LNCaP clone FGC (cell line): ENCODE results near the gene SPOCK3.

Experiments
- DNase-seq: peaks from one replicate; pipeline ENCODE4 v3.0.0-alpha.2; 2011; ENCODE audit warnings: low read depth
- H3K4me3 ChIP-seq: 2 replicates; pipeline ENCODE4 v1.5.1; 2011; ENCODE audit warnings: mild to moderate bottlenecking, low read depth, low read length, control low read depth
- TF ChIP-seq, protein P1 (sequence below): IDR thresholded peaks from 2 replicates; pipeline ENCODE4 v1.5.1; 2012; ENCODE audit warnings: mild to moderate bottlenecking; ENCODE audit not compliant: control insufficient read depth, insufficient read depth; ENCODE audit errors: extremely low read depth

The SPOCK3 gene

DNA sequence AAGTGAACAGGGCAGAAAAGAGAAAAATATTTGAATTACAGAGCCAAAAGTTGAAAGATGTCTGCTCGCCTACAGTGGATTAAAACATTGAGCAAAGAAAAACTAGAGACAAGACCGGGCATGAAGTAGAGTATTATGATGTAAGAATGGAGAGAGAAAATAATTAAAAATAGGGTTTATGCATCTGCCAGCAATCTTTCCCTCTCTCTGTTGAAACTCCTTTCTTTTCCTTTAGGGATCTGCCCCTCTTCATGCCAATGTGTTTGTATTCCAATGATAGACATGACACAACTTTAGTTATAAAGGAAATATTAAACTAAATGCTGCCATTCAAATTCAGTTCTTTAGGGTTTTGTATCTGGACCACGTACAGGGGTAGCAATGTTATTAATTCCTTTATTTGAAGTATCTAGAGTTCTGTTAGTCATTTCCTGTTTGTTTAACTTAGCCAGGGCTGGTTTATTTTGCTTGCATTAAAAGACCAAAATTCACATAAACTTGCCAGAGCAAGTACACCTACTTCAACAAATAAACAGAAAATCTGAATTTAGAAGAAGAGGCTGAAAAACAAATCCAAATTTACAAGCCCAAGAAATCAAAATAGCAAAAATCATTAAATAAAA lies 202.6 kb downstream of the SPOCK3 start:
- no peak for DNase-seq
- TF ChIP-seq, protein P1, sequence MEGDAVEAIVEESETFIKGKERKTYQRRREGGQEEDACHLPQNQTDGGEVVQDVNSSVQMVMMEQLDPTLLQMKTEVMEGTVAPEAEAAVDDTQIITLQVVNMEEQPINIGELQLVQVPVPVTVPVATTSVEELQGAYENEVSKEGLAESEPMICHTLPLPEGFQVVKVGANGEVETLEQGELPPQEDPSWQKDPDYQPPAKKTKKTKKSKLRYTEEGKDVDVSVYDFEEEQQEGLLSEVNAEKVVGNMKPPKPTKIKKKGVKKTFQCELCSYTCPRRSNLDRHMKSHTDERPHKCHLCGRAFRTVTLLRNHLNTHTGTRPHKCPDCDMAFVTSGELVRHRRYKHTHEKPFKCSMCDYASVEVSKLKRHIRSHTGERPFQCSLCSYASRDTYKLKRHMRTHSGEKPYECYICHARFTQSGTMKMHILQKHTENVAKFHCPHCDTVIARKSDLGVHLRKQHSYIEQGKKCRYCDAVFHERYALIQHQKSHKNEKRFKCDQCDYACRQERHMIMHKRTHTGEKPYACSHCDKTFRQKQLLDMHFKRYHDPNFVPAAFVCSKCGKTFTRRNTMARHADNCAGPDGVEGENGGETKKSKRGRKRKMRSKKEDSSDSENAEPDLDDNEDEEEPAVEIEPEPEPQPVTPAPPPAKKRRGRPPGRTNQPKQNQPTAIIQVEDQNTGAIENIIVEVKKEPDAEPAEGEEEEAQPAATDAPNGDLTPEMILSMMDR = no peak
- H3K4me3 ChIP-seq = no peak overlapping the region

GRCh38 chr4:167028976-167029375 lies 205.3 kb downstream of the SPOCK3 start:
- DNase-seq = no peak
- TF ChIP-seq, protein P1 = no peak
- no peak overlapping the region for H3K4me3 ChIP-seq

GRCh38 chr4:167025670-167026069 lies 208.6 kb downstream of the SPOCK3 start:
- no peak overlapping the region for H3K4me3 ChIP-seq
- TF ChIP-seq, protein P1 = no peak
- DNase-seq = no peak

- no peak for DNase-seq
- H3K4me3 ChIP-seq = no peak overlapping the region
- TF ChIP-seq, protein P1 = no peak
Observed at GRCh38 chr4:167023364-167023925, 210.8 kb downstream of the SPOCK3 start.

DNA sequence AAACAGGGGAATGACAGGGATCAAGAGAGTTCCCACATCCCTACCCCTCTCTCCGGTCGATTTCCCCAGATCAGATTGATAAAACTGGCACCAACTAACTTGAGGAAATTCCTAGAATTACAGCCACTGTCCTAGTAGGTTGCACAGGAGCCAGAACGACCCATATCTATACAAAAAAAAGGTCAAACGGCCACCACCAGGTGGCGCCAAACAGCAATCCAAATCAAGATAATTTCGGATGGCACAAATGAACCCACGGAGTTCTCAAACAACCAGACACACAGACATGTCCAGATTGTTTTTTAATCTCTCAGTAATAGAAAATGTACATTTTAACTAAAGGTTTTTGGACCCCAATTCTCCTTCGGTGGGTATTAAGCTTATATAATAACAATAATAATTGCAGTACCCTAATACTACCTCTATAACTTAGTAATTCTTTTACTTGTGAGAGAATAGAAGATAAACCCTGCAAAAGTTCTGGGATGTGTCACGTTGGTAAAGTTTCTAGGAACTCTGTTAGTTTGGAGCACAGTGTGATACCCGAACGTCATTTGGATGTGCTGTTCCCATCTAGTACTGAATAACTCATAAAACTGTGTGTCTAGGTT lies 212.6 kb downstream of the SPOCK3 start:
- H3K4me3 ChIP-seq = no peak overlapping the region
- TF ChIP-seq, protein P1 = peak; percentile 70
- no peak for DNase-seq

DNA sequence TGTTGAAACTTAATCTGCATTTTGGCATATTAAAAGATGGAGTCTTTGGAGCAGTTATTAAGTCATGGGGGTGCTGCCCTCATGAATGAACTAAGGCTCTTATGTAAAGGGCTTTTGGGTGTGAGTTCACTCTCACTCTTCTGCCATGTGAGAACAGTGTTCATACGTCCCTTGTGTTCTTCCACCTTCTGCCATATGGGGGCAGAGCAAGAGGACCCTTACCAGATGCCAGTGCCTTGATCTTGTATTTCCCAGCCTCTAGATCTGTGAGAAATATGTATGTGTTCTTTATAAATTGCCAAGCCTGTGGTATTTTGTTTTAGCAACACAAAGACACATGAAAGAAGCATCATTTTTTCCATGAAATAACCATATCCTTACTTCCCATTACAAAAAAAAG lies 213.9 kb downstream of the SPOCK3 start:
- TF ChIP-seq, protein P1 = peak; percentile 28
- no peak overlapping the region for H3K4me3 ChIP-seq
- no peak for DNase-seq
